Coronary artery (tissue), 2 donors: Measurements from ENCODE around the gene CRYGS.
"Not testable (repeated sequence)": the region's sequence is repeated elsewhere in the genome, so short reads cannot be mapped to it uniquely, and the experiment has no call there.

Source experiments
- DNase-seq: peaks from one replicate; pipeline ENCODE4 v3.0.0-alpha.2; 2017; ENCODE audit warnings: low spot score
- H3K27ac ChIP-seq, 2 donors: fragments of 200-600 bp; sonication (generic); one replicate each; pipeline ENCODE4 v1.5.1; 2016 to 2019
- H3K4me3 ChIP-seq: fragments of 200-600 bp; sonication (generic); 2 replicates; pipeline ENCODE4 v1.5.1; 2016; ENCODE audit warnings: mild to moderate bottlenecking, moderate library complexity
- TF ChIP-seq, protein P1 (sequence below): fragments of 200-600 bp; sonication (generic); IDR thresholded peaks from one replicate; pipeline ENCODE4 v1.5.1; 2019; ENCODE audit warnings: antibody characterized with exemption

The CRYGS gene

DNA sequence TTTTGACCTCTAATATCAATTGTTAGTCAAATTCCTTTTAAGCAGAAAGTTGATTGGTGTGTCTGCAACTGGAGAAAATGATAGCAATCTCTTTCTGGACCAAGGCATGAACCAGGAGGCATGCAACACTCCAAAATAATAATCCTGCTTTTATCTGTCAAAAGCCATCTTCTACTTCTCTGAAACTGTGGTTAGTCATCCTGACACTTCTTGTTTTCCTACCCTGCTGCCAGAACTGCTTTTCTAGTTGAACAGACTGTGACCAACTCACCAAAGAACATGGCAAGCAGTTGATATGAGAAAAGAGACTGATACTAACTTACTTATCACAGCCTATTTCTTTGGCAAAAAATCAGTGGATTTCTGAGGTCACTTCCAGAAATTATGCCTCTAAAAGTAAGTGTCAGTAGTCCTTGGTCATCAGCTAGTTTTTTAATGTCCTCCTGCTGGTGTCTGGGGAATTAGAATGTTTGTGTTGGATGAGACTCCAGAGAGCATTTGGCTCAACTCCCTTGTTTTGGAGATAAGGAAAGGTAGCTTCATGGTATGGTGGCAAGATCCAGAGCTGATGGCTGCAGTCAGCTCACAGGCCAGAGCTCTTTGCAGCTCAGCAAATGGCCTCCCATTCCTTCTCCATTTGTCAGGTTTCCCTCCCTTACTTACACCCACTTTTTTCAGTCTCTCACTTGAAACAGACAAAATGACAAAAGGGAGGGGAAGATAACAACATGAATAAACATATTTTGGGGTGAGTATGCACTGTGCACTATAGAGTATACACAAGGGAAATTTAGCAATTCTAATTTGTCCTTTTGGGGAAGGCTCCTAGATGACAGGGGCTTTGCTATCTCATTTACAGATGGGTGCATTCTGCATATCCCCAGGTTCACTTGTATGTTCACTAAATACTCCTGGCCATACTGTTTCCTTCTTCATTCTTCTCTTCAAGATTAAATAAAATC lies 7.0 kb downstream of the CRYGS start:
- H3K4me3 ChIP-seq = no peak overlapping the region
- TF ChIP-seq, protein P1, sequence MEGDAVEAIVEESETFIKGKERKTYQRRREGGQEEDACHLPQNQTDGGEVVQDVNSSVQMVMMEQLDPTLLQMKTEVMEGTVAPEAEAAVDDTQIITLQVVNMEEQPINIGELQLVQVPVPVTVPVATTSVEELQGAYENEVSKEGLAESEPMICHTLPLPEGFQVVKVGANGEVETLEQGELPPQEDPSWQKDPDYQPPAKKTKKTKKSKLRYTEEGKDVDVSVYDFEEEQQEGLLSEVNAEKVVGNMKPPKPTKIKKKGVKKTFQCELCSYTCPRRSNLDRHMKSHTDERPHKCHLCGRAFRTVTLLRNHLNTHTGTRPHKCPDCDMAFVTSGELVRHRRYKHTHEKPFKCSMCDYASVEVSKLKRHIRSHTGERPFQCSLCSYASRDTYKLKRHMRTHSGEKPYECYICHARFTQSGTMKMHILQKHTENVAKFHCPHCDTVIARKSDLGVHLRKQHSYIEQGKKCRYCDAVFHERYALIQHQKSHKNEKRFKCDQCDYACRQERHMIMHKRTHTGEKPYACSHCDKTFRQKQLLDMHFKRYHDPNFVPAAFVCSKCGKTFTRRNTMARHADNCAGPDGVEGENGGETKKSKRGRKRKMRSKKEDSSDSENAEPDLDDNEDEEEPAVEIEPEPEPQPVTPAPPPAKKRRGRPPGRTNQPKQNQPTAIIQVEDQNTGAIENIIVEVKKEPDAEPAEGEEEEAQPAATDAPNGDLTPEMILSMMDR = no peak
- no peak overlapping the region for H3K27ac ChIP-seq
- DNase-seq = no peak

DNA sequence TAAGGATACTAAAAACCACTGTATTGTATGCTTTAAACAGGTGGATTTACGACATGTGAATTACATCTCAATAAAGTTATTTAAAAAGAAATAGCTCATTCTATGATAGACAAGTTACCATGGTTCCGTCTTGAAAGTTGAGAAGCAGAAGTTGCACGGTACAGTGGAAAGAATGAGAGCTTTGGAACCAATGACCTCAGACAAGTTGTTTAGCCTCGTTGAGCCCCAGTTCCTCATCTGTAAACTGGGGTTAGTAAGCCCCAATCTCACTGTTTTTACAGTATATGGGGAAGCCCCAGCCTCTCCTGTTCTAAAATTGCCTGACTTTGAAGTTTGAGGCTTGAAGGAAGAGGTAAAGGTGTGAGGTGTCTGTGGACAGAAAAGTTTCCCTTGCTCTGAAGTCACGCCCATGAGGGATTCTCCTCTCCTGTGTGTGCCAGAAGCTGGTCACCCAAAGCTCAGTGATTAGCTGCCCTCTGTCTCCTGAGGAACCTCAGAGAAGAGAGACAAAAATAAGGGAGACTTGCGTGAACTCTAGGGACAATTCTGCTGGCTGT lies 10.0 kb downstream of the CRYGS start:
- TF ChIP-seq, protein P1 = no peak
- no peak overlapping the region for H3K27ac ChIP-seq
- no peak overlapping the region for H3K4me3 ChIP-seq
- DNase-seq = no peak

DNA sequence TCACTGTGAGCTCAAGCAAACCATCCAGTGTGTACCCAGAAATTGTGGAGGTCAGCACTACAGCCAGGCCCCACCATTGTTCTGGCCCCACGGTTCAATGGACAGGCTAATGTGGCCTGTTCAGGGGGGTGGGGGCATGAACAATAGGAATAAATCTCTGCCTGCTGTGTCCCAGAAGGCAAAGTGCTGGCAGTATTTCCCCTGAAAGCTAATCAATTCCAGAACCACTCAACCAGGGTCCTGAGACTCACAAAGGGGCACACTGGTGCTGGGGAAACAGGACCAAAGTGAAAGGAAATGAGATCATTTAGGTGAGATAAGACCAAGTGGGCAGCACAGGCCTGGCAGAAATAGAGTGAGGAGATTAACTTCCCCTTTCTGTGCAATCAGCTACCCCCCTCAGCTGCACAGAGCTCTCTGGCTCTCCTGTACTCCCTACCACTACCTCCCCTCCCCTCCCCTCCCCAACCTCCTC lies 11.5 kb downstream of the CRYGS start:
- no peak overlapping the region for H3K4me3 ChIP-seq
- DNase-seq = no peak
- no peak overlapping the region for H3K27ac ChIP-seq
- TF ChIP-seq, protein P1 = no peak

DNA sequence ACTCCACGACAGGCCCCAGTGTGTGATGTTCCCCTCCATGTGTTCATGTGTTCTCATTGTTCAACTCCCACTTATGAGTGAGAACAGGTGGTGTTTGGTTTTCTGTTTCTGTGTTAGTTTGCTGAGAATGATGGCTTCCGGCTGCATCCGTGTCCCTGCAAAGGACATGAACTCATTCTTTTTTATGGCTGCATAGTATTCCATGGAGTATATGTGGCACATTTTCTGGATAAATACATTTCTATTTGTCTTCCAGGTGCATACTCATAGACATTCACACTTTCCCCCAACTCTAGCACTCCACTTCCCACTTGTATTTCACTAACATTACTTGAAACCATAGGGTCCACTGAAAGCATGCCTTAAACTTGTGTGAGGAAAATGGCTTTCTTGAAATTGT lies 12.5 kb downstream of the CRYGS start:
- not testable (repeated sequence) for H3K27ac ChIP-seq, DNase-seq, H3K4me3 ChIP-seq

DNA sequence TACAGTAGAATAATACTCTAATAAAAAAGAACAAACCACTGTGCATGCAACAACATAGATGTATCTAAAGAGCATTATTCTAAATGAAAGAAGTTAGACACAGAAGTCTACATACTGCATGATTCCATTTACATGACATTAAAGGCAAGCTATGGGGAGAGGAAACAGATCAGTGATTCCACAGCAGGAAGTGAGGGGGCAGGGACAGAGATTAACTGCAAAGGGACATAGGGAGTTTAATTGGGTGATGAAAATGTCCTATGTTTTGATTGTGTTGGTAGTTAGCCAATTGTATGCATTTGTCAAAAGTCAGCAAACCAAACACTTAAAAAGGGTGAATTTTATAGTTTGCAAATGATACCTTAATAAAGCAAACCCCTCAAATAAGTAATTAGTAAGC lies 13.8 kb downstream of the CRYGS start:
- no peak for DNase-seq
- H3K27ac ChIP-seq = no peak overlapping the region
- TF ChIP-seq, protein P1 = no peak
- H3K4me3 ChIP-seq = no peak overlapping the region

DNA sequence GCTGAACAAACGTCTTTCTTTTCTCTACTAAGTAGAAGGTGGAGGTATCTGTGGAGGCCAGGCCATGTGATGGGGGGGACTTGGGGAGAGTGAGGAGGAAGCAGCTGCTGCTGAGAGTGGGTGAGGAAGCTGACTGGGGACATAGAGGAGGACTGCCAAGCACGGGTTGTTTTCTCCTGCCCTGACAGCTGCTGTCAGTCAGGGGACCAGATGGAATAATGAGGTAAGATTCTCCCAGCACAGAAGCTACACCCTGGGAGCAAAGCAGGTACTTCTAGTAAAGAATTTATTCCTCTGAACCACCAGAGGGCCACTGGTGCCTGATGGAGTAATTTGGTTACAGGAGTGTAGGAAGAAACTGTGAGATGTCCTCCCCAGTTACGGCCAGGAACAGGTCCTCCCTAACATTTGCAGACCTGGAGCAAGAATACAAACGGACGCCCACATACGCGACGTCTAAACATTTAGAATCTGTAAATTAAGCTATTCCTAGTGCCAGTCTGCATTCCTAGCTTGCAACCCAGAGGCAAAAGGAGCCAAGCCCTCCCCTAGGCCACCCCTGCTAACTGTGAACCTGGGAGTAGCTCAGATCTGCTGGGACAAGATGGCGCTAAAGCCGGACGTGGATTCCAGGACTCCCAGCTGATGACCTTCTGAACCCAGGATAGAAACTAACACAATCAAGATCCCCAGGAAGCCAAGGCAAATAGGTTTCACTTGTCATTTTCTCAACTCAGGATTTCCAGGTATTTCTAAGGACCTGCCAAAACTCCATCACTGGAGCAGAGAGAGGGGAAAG lies 14.8 kb downstream of the CRYGS start:
- Histone ChIP-seq H3K4me3 (no peak overlapping the region), H3K27ac (no peak overlapping the region)
- no peak for DNase-seq
- TF ChIP-seq, protein P1 = no peak

DNA sequence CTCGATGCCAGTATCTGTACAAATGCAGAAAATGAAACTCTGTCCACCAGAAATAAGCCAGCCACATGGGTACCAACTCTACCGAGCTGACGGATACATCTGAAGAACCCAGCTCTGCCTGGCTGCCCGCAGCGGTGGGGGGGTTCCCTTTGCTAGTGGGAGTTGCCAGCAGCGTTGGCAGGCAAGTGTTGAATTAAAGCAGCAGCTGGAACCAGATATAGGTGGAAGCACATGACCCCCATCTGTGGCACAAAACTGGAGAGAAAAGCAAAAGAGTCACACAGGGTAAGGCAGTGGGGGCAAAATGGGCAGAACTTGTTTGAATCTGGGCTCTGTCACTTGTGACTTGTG lies 17.9 kb downstream of the CRYGS start:
- DNase-seq = no peak
- Histone ChIP-seq H3K27ac (no peak overlapping the region), H3K4me3 (no peak overlapping the region)
- TF ChIP-seq, protein P1 = no peak
